Hematopoietic multipotent progenitor cell treated with erythropoietin and hydrocortisone succinate and interleukin-3 and kit ligand, for 15 days (in vitro differentiated cells): ENCODE measurements around the gene PYURF.

ENCODE experiments used
- DNase-seq: peaks from one replicate; pipeline ENCODE4 v3.0.0-alpha.2; 2015; ENCODE audit warnings: low spot score

Gene PYURF

GRCh38 chr4:88511236-88511635 lies 12.3 kb downstream of the PYURF start:
- DNase-seq = no peak

GRCh38 chr4:88503344-88503743 lies 20.2 kb downstream of the PYURF start:
- no peak for DNase-seq

GRCh38 chr4:88497859-88498409 lies 25.6 kb downstream of the PYURF start:
- no peak for DNase-seq

- DNase-seq = no peak
These were observed 34.3 kb downstream of the PYURF start for GRCh38 chr4:88489100-88489761.

GRCh38 chr4:88481537-88481936 lies 42.0 kb downstream of the PYURF start:
- DNase-seq = no peak

- DNase-seq = no peak
These were observed 45.3 kb downstream of the PYURF start for GRCh38 chr4:88478247-88478646.

GRCh38 chr4:88477229-88477860 lies 46.2 kb downstream of the PYURF start:
- DNase-seq = no peak
